ENCODE measurements around the gene SLC28A1.

- TF ChIP-seq CTCF (IDR thresholded peaks at IDR 0.05) (no peak), POLR2AphosphoS5 (IDR thresholded peaks at IDR 0.05; ENCODE audit: low read depth, low read length) (no peak)
These were observed 996 bp upstream of the SLC28A1 start for GRCh38 chr15:84883466-84883865.

Data from Panc1 (cell line).